Measurements from ENCODE around the gene AHDC1.
A peak's percentile ranks its signal among the peaks of the same experiment; 100 is the strongest.

Gene AHDC1

DNA sequence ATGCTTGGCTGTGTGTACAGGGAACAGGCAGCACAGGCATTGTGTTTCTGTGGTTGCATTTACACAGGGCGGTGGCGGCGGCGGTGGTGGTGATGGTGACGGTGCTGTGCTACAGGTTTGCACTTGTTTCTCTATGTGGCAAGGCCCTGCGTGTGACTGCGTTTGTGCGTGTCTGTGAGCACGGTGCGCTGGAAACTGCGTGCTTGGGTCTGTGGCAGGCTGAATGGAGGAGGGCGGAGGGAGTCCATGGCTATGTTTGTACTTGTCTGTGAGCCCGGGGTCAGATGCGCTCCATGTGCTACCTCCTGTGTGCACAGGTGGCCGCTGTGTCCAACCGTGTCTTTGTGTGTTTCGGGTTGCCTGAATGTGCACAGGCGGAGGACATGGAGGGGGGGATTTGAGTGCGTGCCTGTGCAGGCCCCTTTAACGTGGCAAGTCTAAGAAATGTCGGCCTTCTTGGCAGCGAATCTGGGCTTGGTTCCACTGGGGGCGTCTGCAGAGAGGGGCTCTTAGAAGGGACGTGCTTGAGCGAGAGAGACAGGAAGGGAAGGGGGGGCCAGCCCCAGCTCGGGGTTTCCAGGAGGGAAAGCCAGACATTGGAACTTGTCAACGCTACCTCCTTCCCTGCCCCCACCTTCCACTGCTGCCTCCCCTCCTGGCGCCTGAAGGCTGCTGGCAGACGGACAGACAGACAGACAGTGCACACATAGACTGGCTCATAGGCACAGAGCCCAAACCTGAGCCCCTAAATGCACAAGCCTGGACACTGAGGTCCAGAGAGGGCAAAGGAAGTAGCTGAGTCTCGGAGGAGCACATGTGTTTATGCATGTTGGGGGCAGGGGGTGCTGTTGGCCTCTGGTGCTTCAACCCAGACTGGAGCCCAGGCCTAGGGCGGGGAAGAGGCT, 81.3 kb downstream of the AHDC1 start:
- TF ChIP-seq, protein P1, sequence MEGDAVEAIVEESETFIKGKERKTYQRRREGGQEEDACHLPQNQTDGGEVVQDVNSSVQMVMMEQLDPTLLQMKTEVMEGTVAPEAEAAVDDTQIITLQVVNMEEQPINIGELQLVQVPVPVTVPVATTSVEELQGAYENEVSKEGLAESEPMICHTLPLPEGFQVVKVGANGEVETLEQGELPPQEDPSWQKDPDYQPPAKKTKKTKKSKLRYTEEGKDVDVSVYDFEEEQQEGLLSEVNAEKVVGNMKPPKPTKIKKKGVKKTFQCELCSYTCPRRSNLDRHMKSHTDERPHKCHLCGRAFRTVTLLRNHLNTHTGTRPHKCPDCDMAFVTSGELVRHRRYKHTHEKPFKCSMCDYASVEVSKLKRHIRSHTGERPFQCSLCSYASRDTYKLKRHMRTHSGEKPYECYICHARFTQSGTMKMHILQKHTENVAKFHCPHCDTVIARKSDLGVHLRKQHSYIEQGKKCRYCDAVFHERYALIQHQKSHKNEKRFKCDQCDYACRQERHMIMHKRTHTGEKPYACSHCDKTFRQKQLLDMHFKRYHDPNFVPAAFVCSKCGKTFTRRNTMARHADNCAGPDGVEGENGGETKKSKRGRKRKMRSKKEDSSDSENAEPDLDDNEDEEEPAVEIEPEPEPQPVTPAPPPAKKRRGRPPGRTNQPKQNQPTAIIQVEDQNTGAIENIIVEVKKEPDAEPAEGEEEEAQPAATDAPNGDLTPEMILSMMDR (conservative IDR thresholded peaks at IDR 0.05; ENCODE audit: control insufficient read depth, insufficient read depth, low read depth, low read length) = peak; percentile 27
- DNase-seq (ENCODE audit: low read depth) = peak; percentile 57
- H3K4me3 ChIP-seq (ENCODE audit: control insufficient read depth, low read depth, low read length) = no peak overlapping the region

DNA sequence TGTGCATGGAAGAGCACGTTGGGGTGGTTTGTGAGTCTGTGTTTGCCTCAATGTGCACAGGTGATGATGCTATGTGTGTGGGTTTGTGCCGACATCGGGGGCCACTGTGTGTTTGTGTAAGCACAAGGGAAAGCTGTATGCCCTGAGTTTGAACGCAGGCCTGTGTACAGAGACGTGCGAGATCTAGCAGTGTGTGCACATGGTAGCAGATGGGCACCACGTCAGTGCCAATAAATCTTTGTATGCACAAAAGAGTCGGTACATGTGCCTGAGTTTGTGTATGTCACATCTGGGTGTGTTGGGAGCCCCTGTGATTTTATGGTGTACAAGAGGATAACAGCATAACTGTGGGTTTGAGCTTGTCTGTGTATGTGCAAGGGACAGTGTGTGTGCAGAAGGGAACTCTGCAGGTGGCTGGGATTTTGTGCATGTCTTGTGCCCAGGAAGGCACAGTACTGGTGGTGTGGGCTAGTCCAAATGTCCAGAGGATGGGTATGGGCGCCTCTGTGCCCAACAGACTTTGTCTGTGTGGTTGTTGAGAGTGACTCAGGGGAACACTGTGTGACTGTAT, 82.0 kb downstream of the AHDC1 start:
- DNase-seq (ENCODE audit: low read depth) = no peak
- no peak overlapping the region for H3K4me3 ChIP-seq (ENCODE audit: control insufficient read depth, low read depth, low read length)
- TF ChIP-seq, protein P1 (conservative IDR thresholded peaks at IDR 0.05; ENCODE audit: control insufficient read depth, insufficient read depth, low read depth, low read length) = no peak

DNA sequence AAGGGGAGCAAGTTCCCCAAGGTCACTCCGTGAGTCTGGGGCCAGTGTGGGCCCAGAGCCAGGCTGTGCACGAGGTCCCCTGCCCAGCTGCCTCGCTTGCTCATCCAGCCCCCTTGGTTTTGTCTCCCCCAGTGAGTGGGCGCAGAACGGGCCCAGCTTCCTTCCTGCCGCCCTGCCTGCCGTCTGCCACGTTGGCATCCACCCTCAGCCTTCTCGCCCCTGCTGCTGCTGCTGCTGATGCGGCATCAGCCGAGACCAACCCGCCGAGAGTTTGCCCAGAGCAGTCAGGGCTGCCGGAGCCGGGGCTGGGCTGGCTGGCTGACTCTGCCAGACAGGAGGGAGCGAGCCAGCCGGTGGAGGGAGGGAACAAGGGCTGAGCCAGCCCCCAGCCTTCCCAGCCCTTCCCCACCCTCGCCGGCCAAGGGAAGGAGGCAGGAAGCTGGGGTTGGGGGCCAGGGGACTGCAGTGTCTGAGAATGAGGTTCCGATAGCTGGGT, 82.6 kb downstream of the AHDC1 start:
- TF ChIP-seq, protein P1 (conservative IDR thresholded peaks at IDR 0.05; ENCODE audit: control insufficient read depth, insufficient read depth, low read depth, low read length) = no peak
- DNase-seq (ENCODE audit: low read depth) = no peak
- H3K4me3 ChIP-seq (ENCODE audit: control insufficient read depth, low read depth, low read length) = no peak overlapping the region

DNA sequence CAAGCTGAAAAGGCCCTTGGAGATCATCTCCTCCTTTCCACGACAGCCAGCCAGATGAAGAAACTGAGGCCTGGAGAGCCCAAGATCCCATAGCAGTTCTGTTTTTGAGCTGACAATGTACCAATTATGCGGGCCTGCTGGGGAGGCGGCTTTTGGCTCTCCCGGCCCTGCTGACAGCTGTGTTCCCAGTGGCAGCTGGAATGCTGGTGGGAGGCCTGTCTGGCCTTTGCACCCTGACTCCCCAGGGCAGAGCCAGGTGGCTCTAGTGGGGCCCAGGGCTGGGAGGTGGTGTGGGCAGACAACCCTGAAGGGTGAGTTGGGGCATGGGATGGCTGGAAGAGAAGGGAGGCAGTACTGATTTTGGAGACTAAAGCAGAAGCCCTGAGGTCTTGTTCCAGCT, 83.3 kb downstream of the AHDC1 start:
- H3K4me3 ChIP-seq (ENCODE audit: control insufficient read depth, low read depth, low read length) = no peak overlapping the region
- TF ChIP-seq, protein P1 (conservative IDR thresholded peaks at IDR 0.05; ENCODE audit: control insufficient read depth, insufficient read depth, low read depth, low read length) = no peak
- DNase-seq (ENCODE audit: low read depth) = no peak

DNA sequence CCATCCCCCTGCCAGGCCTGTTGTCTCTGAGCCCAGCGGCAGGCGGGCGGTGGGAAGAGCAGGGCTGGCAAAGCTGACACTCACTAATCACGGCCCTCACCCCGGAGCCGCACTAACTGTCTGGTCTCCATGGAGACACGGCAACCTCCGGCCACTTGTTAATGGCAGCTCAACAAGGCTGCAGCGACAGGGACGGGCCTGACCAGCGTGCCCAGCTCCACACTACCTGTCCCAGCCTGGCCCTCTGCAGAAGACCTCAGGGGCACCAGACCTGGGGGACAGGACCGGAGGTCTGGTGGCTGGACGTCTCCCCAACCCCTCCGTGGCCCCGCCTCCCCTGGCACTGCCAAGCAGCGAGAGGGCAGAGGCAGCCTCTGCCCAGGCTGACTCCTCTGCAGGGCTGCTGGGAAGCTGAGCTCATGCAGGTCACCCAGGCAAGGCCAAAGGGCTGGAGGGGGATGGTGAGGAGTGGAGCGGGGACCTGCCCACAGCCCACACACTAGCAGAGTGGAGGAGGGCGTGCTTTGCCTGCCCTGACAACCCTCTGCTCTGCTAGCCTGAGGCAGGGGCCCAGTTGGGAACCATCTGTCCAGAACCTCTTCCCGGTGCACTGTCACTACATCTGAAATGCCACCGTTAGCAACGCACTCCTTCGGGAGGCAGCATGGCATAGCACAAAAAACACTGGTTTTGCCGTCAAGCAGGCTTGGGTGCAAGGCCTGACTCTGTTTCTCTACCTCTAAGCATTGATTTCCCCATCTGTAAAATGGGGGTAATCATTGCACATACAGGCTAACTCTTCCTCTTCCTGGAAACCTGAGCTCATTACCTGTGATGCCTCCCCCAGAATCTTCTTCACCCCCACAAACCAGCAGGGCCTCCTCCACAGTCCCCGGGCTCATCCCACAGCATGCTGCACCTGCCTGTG, 84.3 kb downstream of the AHDC1 start:
- H3K4me3 ChIP-seq (ENCODE audit: control insufficient read depth, low read depth, low read length) = no peak overlapping the region
- no peak for DNase-seq (ENCODE audit: low read depth)
- TF ChIP-seq, protein P1 (conservative IDR thresholded peaks at IDR 0.05; ENCODE audit: control insufficient read depth, insufficient read depth, low read depth, low read length) = no peak

DNA sequence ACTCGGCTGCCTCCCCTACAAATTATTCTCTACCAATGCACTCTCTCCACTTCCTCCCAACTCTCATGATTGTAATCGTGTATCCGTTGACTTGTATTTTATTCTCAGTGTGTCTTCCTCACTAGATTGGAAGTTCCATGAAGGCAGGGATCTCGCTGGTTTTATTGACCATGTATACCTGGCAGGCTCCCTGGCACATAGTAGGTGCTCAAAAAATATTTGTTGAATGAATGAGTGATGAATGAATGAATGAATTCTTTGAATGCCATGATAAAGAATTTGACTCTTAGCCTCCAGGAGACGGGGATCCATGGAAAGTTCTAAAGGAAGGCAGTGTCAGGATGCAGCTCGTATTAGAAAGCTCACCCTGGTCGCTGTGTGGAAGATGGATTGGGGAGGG, 85.1 kb downstream of the AHDC1 start:
- TF ChIP-seq, protein P1 (conservative IDR thresholded peaks at IDR 0.05; ENCODE audit: control insufficient read depth, insufficient read depth, low read depth, low read length) = no peak
- no peak overlapping the region for H3K4me3 ChIP-seq (ENCODE audit: control insufficient read depth, low read depth, low read length)
- no peak for DNase-seq (ENCODE audit: low read depth)
